Kidney capillary endothelial cell (primary cell): ENCODE data around the gene CYP4F2.
"Not testable (repeated sequence)": the region's sequence is repeated elsewhere in the genome, so short reads cannot be mapped to it uniquely, and the experiment has no call there.

Experiments
- DNase-seq: peaks from one replicate; pipeline ENCODE4 v3.0.0-alpha.2; 2018; ENCODE audit warnings: low spot score

Gene CYP4F2, protein sequence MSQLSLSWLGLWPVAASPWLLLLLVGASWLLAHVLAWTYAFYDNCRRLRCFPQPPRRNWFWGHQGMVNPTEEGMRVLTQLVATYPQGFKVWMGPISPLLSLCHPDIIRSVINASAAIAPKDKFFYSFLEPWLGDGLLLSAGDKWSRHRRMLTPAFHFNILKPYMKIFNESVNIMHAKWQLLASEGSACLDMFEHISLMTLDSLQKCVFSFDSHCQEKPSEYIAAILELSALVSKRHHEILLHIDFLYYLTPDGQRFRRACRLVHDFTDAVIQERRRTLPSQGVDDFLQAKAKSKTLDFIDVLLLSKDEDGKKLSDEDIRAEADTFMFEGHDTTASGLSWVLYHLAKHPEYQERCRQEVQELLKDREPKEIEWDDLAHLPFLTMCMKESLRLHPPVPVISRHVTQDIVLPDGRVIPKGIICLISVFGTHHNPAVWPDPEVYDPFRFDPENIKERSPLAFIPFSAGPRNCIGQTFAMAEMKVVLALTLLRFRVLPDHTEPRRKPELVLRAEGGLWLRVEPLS

DNA sequence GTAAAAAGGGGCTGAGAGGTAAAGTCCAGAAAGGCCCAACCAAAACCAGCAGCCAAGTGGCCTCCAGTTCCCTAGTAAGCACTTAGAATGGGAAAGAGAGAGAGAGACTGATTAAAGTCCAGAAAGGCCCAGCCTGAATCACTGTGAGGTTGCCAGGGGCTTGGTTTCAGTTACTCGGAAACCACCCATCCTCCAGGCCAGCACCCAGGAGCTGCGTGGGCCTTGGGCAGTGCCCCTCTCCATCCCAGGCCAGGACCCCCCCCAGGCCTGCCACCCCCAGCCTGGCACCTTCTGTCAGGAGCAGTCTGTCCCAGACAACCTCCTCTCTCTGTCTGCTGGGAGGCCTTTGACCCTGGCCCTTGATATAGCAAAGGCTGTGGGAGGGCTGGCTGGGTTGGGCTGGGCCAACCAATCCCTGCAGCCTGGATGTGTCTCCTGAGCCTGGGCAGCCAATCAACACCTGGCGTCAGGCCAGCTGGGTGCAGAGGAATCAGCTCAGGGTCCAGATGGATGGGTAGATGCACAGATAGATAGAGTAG is at the start of gene CYP4F2:
CYP4F2 (minus strand) TSS at position 337 of the 539 bp plus-strand sequence. CDS start 463 bp downstream, outside the sequence.
- DNase-seq = no peak

DNA sequence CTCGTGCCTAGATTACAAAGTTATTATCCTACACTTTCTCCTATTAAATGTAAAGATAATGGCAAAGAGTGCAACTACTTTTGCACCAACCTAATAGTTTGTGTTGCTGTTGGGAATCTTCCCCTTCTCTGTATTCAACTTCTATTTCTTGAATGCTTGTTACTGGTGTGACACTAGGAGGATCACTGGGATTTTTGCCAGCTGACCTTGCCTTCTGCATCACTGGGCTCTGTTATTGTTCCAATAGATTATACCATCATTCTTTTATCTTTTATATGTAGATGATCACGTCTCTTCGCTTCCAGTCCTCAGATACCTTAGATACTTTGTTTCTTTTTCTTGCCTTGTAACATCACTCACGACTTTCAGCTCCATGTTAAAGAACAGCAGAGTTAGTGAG is 47.4 kb upstream of the CYP4F2 start:
- DNase-seq = no peak

DNA sequence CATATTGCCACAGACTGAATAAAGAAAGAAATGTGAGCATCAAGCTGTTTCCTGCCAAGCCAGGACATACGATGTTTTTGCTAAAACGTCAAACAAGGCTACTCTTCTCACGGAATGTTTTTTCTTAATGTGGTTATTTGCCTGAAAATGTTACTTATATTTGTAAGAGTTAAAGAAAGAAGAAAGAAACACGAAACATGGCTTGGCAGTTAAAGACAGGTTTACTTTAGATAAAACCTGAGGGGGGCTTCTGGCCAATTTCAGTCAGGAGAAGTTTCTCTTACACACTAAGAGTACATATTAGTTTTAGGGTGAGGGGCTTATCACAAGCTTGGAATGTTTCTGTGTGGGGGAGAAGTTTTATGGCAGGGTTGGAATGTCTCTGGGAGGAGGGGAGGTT is 46.5 kb upstream of the CYP4F2 start:
- DNase-seq = no peak

DNA sequence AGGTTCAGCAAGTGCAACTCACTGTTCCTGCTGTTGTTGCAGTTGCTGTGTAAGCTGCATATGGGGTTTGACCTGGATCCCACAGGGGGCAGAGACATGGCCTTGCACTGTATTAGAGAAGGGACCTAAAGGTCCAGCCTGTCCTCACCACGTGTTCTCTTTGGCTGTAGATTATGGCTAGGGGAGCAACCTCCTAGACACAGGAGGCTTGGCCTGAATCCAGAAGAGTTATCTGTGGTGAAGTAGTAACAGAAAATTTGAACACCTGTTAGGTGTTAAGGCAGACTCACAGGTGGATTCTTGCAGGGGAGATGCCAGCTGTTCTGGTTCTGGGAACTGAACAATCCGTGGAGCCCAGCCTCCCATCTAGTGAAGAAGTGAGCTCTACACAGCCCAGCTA is 39.9 kb upstream of the CYP4F2 start:
- DNase-seq = no peak

DNA sequence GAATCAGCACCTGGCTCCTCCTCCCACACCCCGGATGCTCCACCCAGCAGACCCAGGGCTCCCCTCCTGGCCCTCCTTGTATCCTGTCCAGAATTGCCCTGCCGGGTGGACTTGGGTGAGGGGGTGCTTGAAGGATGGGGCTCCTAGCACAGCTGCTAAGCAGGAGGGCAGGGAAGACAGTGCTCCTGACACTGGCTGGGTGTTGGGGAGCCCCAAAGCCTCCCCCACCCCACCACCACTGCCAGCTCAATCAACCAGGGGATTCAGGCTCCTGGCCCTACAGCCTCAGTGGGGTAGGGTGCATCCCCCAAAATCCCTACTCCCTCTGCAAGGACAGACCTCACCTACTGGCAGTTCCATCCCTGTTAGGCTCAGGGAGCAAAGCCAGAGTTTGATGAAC is 39.1 kb upstream of the CYP4F2 start:
- DNase-seq = no peak

DNA sequence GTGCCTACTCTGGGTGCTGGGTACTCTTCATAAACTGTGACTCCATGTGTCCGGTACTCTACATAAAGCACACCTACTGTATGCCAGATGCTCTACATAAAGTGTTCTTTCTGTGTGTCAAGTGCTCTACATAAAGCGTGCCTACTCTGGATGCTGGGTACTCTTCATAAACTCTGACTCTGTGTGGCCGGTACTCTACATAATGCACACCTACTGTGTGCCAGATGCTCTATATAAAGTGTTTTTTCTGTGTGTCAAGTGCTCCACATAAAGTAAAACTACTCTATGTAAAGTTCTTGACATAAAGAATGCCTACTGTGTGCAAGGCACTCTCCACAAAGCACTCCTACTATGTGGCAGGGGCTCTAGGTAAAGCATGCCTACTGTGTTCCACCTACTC is 38.3 kb upstream of the CYP4F2 start:
- no peak for DNase-seq

DNA sequence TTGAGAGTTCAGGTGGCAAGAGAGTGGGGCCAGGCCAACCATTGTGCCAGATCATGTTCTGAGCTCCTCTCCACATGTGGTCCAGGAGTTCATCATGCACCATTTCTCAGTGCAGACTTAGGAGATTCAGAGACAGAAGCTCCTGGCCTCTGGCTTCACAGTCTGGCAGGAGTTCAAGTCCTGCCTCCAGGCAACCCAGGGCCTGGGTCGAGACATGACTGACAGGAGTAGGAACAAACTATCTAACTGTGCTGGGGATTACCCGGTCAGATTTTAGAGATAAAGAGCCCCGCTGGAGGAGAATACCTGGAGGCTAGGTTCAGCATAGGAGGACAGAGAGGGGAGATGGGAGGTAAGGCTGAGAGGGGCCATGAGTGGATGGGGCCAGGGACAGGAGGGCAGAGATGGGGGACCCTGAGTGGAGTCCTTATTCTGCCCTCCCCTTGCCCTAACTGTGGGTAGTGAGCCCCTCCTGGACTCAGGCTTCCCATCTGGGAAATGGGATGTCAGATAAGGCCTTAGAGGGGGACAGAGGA is 37.4 kb upstream of the CYP4F2 start:
- no peak for DNase-seq

DNA sequence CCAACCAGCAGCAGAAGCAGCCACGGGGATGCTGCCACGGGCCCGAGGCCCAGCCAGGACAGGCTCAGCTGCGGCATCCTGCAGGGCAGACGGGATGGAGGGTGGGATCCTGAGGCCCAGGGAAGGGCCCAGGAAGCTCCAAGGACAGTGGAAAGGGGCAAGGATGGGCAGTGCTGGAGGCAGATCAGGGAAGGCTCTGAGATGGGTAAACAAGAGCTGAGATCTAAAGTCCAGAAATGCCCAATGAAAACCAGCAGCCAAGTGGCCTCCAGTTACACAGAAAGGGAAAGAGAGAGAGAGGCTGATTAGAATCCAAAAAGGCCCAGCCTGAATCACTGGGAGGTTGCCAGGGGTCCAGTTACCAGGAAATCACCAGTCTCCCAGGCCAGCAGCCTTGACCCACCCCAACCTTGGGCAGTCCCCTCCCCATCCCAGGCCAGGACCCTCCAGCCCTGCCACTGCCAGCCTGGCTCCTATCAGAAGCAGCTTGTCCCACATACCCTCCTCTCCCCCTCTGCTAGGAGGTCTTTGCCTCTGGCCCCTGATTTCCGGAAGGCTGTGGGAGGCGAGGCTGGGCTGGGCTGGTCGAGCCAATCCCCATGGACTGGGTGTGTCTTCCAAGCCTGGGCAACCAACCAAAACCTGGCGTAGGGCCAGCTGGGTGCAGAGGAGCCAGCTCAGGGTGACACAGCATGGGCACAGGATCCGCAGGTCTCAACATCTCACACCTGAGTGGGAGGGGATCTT is 36.6 kb upstream of the CYP4F2 start, which contains the start of gene CYP4F11:
CYP4F11 (minus strand) TSS at position 198 of the 747 bp plus-strand sequence; CDS start at position 77, 121 bp downstream.
- no peak for DNase-seq

DNA sequence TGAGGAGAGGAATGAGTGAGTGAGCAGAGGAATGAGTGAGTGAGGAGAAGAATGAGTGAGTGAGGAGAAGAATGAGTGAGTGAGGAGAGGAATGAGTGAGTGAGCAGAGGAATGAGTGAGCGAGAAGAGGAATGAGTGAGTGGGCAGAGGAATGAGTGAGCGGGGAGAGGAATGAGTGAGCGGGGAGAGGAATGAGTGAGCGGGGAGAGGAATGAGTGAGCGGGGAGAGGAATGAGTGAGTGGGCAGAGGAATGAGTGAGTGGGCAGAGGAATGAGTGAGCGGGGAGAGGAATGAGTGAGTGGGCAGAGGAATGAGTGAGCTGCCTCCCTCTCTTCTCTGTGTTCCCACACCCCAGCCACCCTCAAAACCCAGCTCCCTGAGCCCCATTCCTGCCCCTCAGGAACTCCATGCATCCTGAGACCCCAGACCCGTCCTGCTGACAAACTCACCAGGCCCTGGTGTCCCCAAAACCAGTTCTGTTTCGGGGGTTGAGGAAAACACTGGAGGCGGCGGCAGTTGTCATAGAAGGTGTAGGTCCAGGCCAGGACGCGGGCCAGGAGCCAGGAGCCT is 36.0 kb upstream of the CYP4F2 start:
- DNase-seq = not testable (repeated sequence)

DNA sequence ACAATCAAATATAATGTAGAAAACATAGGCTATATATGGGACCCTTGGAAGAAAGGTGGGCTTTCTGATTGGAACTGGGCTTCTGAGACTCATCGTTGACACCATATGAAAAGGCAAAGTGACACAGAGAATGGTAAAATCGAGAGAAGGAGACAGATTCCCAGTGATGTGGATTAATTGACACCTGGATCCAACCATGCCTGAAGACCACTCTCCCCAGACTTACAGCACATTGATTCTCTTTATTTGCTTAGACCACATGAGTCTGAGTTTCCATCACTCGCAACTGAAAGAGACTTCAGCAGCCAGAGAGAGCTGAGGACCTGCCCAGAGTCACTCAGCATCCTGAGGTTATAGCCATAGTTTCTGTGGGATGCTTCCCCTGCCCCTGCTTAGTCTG is 30.4 kb upstream of the CYP4F2 start:
- DNase-seq = no peak

DNA sequence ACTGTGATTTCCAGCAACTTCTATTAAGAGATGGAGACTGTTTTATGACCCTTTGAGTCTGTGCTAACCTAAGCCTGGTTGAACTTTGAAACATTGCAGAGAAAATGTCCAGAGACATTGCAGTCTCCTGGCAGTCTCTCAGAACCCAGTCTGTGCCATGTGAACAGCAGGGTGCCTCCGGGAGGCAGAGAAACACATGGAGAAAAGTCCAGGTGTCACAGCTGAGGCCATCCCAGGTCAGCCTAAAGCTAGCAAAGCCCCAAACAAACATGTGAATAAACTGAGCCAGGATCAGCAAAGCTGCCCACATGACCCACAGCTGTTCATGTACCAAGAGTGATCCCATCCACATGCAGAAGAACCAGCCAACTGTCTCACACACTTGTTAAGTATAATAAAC is 28.6 kb upstream of the CYP4F2 start:
- DNase-seq = no peak

DNA sequence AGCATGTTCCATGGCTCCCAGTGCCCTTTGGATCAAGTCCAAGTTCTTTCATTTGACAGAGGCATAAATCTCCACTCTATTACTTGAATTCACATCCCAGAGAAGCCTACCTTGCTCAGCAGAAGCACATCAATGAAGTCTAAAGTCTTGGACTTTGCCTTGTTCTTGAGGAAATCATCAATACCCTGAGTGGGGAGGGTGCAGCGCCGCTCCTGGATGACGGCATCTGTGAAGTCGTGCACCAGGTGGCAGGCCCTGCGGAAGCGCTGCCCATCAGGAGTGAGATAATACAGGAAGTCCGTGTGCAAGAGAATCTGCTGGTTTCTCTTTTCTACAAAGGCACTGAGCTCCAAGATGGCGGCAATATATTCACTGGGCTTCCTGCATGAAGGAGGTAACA is 25.8 kb upstream of the CYP4F2 start:
- DNase-seq = no peak

DNA sequence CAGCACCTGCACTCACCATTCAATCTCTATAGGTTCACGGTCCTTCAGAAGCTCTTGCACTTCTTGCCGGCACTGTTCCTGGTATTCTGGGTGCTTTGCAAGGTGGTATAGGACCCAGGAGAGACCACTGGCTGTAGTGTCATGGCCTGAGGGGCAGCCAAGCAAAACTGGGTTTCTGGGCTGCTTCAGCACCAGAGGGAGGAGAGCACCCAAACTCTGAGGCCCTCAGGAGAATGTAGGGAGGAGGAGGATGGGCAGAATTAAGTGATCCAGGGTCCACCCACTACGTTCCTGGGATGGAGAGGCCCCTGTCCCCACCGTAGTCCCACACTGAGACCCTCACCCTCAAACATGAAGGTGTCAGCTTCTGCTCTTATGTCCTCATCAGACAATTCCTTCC is 24.1 kb upstream of the CYP4F2 start:
- no peak for DNase-seq

DNA sequence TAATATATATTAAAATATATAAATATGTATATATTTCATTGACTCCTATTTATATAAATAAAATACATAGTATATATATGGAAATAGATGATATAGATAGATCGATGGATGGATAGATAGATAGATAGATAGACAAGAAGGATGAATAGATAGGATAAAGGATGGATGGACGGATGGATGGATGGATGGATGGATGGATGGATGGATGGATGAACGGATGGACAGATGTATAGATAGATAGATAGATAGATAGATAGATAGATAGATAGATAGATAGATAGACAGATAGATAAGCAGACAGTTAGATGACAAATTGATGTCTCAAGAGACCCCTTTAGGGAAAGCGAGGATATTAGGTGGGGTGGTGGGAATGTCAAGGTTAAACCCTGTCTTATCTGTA is 21.4 kb upstream of the CYP4F2 start:
- no peak for DNase-seq

DNA sequence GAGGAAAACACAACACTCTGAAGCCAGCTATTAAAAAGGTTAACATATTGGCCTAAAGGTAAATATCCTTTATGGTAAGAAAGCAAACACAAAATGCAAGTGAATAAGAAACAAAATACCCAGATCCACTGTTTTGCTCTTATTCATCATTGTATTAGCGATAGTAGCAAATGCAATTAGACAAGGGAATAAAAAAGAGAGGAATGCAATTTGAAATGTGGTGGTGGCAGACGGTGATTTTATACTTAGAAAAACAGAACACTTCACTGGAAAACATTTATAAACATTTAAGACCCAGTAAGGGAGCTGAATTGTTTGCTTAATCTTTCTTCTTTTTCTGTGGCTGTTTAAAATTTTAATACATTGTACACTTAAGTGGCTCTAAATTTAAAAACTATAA is 17.2 kb upstream of the CYP4F2 start:
- DNase-seq = no peak

DNA sequence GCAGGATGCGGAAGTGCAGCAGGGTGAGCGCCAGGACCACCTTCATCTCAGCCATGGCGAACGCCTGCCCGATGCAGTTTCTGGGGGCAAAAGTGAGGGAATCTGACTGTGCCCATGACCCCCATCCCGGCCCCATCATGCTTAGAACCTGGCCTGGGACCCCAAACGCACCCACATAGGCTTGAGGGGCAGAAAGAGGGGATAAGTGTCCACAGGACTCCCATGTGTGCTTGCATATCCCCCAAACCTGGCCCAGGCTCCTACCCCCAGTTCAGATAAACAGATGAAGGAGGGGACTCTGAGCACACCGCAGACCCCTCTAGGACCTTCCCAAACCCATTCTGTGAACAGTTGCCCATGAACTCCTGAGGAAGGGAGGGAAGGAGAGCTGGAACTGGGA is 16.0 kb upstream of the CYP4F2 start:
- DNase-seq = no peak

DNA sequence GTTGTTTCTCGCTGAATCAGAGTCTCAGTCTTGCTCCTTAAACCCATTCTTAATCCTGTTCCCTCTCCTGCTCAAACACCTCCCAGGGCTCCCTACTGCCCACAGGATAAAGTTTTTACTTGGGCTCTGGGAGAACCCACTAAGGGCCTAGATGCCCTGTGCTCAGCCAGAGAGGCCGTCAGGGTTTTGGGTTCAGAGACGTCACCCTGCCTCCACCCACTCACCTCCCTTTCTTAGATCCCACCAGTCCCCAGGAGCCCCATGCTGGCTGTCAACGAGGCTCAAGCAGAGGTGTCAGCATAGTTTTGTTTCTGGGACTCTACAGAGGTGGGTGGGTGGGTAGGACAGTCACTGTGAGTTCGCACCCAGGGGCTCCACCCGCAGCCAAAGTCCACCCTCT is 15.5 kb upstream of the CYP4F2 start:
- no peak for DNase-seq

DNA sequence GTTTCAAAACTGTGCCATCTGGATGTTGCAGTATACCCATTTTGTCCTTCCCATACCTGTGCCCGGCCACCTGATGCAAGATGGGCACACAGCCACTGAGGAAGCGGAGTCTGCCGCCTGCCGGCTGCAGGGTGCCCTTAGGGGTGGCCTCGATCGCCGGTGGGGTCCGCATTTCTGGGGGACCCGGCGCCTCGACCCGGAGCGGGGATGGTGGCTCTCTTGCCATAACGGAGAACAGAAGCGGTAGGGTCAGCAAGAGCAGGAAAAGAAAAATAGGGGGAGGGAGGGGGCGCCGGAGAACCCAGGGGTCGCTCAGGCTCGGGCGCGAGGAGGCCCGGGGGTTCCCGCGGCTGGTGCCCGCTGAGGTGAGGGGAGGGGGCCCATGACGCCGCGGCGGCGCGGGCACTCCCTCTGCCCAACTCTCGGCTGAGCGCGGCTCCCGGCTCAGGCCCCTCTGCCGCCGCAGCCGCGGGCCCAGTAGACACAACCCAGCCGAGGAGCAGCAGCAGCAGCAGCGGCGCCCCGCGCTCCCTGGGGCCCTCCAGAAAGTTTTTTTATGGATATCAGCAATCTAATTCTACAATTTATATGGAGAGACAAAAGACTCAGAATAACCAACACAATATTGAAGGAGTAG is 13.8 kb upstream of the CYP4F2 start:
- no peak for DNase-seq

DNA sequence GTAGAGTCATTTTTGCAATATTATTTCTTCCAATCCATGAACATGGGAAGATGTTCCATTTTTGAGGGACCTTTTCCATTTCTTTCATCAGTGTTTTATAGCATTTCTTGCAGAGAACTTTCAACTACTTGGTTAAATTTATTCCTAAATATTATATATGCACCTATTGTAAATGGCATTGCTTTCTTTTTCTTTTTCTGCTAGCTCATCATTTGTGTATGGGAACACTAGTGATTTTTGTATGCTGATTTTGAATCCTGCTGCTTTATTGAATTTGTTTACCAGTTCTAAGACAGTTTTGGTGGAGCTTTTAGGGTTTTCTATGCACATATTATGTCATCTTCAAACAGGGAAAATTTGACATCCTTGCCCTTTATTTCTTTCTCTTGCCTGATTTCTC is 7.2 kb upstream of the CYP4F2 start:
- DNase-seq = no peak

DNA sequence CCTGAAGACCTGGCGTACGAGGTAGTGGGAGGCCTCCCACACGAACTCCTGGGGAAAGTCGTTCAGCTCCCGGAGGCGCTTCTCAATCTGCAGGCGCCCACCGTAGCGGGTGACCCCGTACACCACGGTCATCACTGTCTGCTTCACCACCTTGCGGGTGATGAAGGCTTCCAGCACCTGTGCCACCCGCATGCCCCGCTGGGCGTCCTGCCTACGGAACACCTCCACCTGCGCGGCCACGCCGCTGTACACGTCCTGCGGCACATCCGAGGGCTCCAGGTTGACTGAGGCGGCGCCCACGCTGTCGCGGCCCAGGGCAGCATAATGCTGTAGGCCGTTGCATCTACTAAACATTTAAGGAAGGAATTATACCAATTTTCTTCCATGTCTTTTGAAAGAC is 5.0 kb upstream of the CYP4F2 start:
- DNase-seq = not testable (repeated sequence)

DNA sequence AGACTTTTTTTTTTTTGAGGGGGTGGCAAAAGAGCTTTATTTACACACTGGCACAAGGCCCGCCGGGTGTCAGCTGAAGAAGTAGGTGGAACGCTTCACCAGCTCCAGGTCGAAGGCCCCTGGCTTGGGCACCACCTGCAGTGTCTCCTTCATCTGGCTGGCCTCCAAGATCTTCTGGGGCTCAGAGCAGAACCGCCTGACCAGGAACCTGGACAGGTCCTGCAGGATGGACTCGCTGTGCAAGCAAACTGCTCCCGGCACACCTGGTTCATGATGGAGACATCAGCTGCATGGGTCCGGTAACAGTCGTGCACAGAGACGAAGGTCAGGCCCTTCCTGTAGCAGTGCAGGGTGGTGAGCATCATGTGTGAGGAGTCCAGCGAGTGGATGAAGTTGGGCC is 4.4 kb upstream of the CYP4F2 start:
- DNase-seq = no peak

DNA sequence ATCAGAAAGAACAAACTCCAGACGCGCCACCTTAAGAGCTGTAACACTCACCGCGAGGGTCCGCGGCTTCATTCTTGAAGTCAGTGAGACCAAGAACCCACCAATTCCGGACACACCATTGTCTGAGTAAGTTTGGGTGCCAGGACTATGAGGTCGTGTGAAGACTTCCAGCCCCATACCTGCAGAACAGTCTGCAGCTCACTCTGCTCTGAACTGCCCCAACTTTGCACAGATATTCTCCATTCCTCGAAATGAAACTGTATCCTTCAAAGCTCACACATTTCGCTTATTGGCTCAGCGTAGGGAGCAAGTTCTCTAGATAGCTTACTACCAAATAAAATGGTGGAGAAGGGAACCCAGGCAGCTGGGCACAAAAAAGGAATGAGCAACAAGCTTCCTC is 2.6 kb upstream of the CYP4F2 start:
- no peak for DNase-seq
